Suprapubic skin (tissue), 4 donors: Measurements from ENCODE around the gene FBXO22. TPM values are rescaled to one million over a fixed set of nuclear protein-coding genes. Genes with fewer than 3 reads are reported as not detected.

Experiments used
- DNase-seq, 2 donors: peaks; one replicate each; pipeline ENCODE4 v3.0.0-alpha.2; 2019; ENCODE audit warnings: low spot score in 2 of 2
- H3K27ac ChIP-seq: fragments of 200-600 bp; sonication (generic); one replicate; pipeline ENCODE4 v1.5.1; 2019
- H3K27me3 ChIP-seq: fragments of 200-600 bp; sonication (generic); one replicate; pipeline ENCODE4 v1.5.1; 2019
- H3K36me3 ChIP-seq: fragments of 200-600 bp; sonication (generic); one replicate; pipeline ENCODE4 v1.5.1; 2019
- H3K4me1 ChIP-seq: fragments of 200-600 bp; sonication (generic); one replicate; pipeline ENCODE4 v1.5.1; 2019
- H3K4me3 ChIP-seq: fragments of 200-600 bp; sonication (generic); one replicate; pipeline ENCODE4 v1.5.1; 2019; ENCODE audit warnings: mild to moderate bottlenecking
- H3K9me3 ChIP-seq: fragments of 200-600 bp; sonication (generic); one replicate; pipeline ENCODE4 v1.5.1; 2019
- EP300 ChIP-seq: sonication (generic); formaldehyde crosslinking; IDR thresholded peaks from one replicate; pipeline ENCODE4 v1.6.1; 2017; ENCODE audit warnings: antibody characterized with exemption
- POLR2A ChIP-seq, 2 donors: fragments of 450-650 bp; IDR thresholded peaks; one replicate each; pipeline ENCODE4 v1.6.1; 2017; ENCODE audit warnings: antibody characterized with exemption in 2 of 2, mild to moderate bottlenecking in 2 of 2, moderate library complexity in 2 of 2
- POLR2AphosphoS5 ChIP-seq, 3 donors: sonication (generic); formaldehyde crosslinking; IDR thresholded peaks; one replicate each; pipeline ENCODE4 v1.6.1; 2017; ENCODE audit warnings: antibody characterized with exemption in 3 of 3
- WGBS: methylation state at CpG from one replicate; pipeline ENCODE4 v1.1.5; 2018; 5-methylcytosine and 5-hydroxymethylcytosine counted together
- total RNA-seq, 4 donors: library from RNA; depleted of rRNA; stranded (reverse); fragments of >200 nt; gene quantifications; one replicate each; pipeline ENCODE4 v1.1.0, GENCODE V29; 2016
- TF ChIP-seq, protein P1 (sequence below), 2 donors: fragments of 200-600 bp in 1 of 2; fragments of 450-650 bp in 1 of 2; sonication (generic) in 1 of 2; IDR thresholded peaks; one replicate each; pipeline ENCODE4 v1.5.1; 2016 to 2019; ENCODE audit warnings: antibody characterized with exemption in 2 of 2, mild to moderate bottlenecking in 1 of 2, moderate library complexity in 1 of 2

Gene FBXO22
- total RNA-seq, 4 donors from 2014 or later: 17.2 to 33.4 (median 22.2) TPM

DNA sequence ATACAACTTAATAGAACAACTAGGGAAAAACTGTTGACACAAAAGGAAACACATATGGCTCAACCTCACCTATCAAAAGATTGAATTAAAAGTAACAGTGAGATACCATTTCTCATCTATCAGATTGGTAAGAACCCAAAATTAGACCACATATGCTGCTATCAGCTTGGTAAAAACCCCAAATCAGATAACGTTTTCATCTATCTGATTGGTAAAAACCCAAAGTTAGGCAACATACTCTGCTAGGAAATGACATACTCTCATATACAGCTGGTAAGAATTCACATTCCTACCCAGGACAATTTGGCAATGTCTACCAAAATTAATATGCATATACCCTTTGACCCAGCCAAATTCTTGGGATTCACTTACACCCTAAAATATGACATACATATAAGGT, 82.3 kb downstream of the FBXO22 start:
- no peak overlapping the region for H3K4me3 ChIP-seq
- H3K9me3 ChIP-seq: no peaks in the 10 kb centered on the region
- H3K27ac ChIP-seq: no peak overlapping the region
- H3K4me1 ChIP-seq: no peaks in the 10 kb centered on the region
- H3K27me3 ChIP-seq: no peaks in the 10 kb centered on the region
- DNase-seq: no peak
- WGBS: 50% methylated on average over 1 of the region's 1 CpG
- no peaks in the 10 kb centered on the region for H3K36me3 ChIP-seq
- TF ChIP-seq EP300: no peak
- TF ChIP-seq POLR2A (IDR thresholded peaks at IDR 0.05): no peak
- TF ChIP-seq, protein P1, sequence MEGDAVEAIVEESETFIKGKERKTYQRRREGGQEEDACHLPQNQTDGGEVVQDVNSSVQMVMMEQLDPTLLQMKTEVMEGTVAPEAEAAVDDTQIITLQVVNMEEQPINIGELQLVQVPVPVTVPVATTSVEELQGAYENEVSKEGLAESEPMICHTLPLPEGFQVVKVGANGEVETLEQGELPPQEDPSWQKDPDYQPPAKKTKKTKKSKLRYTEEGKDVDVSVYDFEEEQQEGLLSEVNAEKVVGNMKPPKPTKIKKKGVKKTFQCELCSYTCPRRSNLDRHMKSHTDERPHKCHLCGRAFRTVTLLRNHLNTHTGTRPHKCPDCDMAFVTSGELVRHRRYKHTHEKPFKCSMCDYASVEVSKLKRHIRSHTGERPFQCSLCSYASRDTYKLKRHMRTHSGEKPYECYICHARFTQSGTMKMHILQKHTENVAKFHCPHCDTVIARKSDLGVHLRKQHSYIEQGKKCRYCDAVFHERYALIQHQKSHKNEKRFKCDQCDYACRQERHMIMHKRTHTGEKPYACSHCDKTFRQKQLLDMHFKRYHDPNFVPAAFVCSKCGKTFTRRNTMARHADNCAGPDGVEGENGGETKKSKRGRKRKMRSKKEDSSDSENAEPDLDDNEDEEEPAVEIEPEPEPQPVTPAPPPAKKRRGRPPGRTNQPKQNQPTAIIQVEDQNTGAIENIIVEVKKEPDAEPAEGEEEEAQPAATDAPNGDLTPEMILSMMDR (IDR thresholded peaks at IDR 0.05): no peak
- TF ChIP-seq POLR2AphosphoS5 (IDR thresholded peaks at IDR 0.05): no peak

DNA sequence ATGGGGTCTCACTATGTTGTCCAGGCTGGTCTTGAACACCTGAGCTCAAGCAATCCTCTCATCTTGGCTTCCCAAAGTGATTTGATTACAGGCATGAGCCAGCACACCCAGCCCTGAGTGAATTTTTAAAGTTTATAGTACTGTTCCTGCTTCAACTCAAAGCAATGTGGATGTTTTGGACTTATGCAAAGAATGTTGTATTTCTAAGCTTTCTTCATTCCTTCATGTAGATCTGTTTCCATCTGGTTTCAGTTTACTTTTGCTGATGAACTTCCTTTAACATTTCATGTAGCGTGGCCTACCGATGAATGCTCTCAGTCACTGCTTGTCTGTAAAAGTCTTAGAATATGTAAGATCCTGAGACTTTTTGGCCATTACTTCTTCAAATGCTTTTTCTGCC, 85.4 kb downstream of the FBXO22 start:
- H3K4me1 ChIP-seq: no peaks in the 10 kb centered on the region
- no peaks in the 10 kb centered on the region for H3K9me3 ChIP-seq
- H3K4me3 ChIP-seq: no peak overlapping the region
- H3K36me3 ChIP-seq: no peaks in the 10 kb centered on the region
- no peak for DNase-seq
- H3K27ac ChIP-seq: no peak overlapping the region
- WGBS: 64% methylated on average over 2 of the region's 2 CpGs
- TF ChIP-seq POLR2AphosphoS5 (IDR thresholded peaks at IDR 0.05) (no peak), EP300 (no peak), POLR2A (IDR thresholded peaks at IDR 0.05) (no peak)
- TF ChIP-seq, protein P1 (IDR thresholded peaks at IDR 0.05): no peak
- no peaks in the 10 kb centered on the region for H3K27me3 ChIP-seq

DNA sequence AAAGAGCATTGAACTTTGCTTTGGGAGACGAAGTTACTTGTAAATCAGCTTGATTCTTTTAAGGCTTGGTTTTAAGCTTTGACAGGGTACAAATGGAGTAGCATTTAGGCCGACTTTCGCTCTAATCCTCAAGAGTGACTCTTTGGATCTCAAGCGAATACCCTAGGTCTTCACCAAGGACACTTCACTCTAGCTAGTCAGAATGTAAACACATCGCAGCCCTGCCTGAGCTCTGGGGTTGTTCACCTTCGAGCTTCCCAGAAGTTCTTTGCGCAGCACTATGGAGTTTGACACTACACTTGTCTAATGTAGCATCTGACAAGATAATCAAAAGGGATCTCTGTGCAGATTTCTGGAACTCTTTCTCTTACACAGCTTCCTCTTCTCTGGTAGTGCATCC, 86.2 kb downstream of the FBXO22 start:
- H3K9me3 ChIP-seq: no peaks in the 10 kb centered on the region
- H3K4me3 ChIP-seq: no peak overlapping the region
- H3K27ac ChIP-seq: no peak overlapping the region
- no peaks in the 10 kb centered on the region for H3K27me3 ChIP-seq
- H3K36me3 ChIP-seq: no peaks in the 10 kb centered on the region
- DNase-seq: no peak
- WGBS: 90% methylated on average over 7 of the region's 7 CpGs
- TF ChIP-seq, protein P1 (IDR thresholded peaks at IDR 0.05): no peak
- TF ChIP-seq EP300: no peak
- no peak for TF ChIP-seq POLR2AphosphoS5 (IDR thresholded peaks at IDR 0.05)
- no peak for TF ChIP-seq POLR2A (IDR thresholded peaks at IDR 0.05)
- H3K4me1 ChIP-seq: no peaks in the 10 kb centered on the region

Other genes with a start within 250 kb of the FBXO22 start
- gene CSPG4, start 191.0 kb upstream of the FBXO22 start, total RNA-seq: 10 to 100 TPM; 12.8 to 19.7 (median 14.0) TPM
- 10 to 100 TPM; 15.1 to 21.2 (median 19.3) TPM for gene UBE2Q2, start 60.4 kb upstream of the FBXO22 start, total RNA-seq
- gene NRG4, start 108.5 kb downstream of the FBXO22 start, total RNA-seq: 1 to 10 TPM in 3 of 4 donors, under 1 TPM in 1; 0.17 to 4.6 (median 2.9) TPM
- gene TMEM266, start 156.1 kb downstream of the FBXO22 start, total RNA-seq: 1 to 10 TPM; 1.4 to 3.1 (median 2.3) TPM